Measurements from ENCODE around the gene LMF2.

DNA sequence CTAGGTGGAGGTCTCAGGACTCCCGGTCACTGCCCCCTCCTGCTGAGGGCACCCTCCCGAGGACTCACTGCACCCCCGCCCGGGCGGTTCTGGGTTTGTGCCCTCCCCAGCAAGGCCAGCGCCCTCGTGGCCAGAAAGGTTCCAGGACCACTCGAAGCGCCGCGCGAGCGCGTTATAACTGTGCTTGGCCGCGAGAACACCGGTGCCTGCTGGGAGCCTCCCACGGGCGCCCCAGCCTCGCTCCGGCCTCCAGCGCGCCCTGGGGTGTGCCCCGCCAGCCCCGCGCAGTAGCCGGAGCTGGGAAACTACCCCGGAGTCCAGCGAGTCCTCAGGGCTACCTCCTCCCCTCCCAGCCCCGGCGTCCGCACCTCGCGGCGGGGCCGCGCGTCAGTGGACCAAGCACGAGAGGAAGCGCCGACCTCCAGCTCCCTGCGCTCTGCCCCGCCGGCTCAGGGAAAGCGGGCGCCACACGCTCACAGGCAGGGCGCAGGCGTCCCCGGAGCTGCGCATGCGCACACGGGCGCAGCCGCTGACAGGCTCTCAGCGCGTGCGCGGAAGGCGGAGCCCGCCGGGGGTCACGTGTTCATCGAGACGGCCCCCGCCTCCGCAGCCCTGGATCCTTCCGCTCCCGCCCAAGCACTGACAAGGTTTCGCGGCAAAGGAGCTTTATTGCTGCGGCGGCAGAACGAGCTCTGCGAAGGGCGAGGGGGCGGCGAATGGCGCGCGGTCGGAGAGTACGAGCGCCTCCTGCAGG lies 17.8 kb upstream of the LMF2 start, which contains the start of gene SCO2:
- TF ChIP-seq, protein P1, sequence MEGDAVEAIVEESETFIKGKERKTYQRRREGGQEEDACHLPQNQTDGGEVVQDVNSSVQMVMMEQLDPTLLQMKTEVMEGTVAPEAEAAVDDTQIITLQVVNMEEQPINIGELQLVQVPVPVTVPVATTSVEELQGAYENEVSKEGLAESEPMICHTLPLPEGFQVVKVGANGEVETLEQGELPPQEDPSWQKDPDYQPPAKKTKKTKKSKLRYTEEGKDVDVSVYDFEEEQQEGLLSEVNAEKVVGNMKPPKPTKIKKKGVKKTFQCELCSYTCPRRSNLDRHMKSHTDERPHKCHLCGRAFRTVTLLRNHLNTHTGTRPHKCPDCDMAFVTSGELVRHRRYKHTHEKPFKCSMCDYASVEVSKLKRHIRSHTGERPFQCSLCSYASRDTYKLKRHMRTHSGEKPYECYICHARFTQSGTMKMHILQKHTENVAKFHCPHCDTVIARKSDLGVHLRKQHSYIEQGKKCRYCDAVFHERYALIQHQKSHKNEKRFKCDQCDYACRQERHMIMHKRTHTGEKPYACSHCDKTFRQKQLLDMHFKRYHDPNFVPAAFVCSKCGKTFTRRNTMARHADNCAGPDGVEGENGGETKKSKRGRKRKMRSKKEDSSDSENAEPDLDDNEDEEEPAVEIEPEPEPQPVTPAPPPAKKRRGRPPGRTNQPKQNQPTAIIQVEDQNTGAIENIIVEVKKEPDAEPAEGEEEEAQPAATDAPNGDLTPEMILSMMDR (IDR thresholded peaks at IDR 0.05) = peak in 6 of 7 experiments; percentile 21 to 69 (median 48)
- peak; percentile 66 to 78 (median 70) for TF ChIP-seq POLR2A (IDR thresholded peaks at IDR 0.05)

All from body of pancreas (tissue), 4 donors.